ENCODE results near the gene ATP6V1F.

ATP6V1F gene

GRCh38 chr7:128879939-128880746, 17.5 kb downstream of the ATP6V1F start:
- TF ChIP-seq EZH2phosphoT487 (IDR thresholded peaks at IDR 0.05; ENCODE audit: low read depth), result no peak
- TF ChIP-seq, protein P1, sequence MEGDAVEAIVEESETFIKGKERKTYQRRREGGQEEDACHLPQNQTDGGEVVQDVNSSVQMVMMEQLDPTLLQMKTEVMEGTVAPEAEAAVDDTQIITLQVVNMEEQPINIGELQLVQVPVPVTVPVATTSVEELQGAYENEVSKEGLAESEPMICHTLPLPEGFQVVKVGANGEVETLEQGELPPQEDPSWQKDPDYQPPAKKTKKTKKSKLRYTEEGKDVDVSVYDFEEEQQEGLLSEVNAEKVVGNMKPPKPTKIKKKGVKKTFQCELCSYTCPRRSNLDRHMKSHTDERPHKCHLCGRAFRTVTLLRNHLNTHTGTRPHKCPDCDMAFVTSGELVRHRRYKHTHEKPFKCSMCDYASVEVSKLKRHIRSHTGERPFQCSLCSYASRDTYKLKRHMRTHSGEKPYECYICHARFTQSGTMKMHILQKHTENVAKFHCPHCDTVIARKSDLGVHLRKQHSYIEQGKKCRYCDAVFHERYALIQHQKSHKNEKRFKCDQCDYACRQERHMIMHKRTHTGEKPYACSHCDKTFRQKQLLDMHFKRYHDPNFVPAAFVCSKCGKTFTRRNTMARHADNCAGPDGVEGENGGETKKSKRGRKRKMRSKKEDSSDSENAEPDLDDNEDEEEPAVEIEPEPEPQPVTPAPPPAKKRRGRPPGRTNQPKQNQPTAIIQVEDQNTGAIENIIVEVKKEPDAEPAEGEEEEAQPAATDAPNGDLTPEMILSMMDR (IDR thresholded peaks at IDR 0.05; ENCODE audit: low read depth, low read length), result 0 out of 2 replicates have a peak, but pooled peaks have one; percentile 6
- Histone ChIP-seq H3K4me1 (ENCODE audit: low read length) (peaks cover 8% of the 10 kb centered on the region; the same call in 1 of the 2 replicates), H2AFZ (ENCODE audit: low read depth, low read length) (no peak overlapping the region), H3K27me3 (ENCODE audit: low read depth, low read length) (no peaks in the 10 kb centered on the region), H3K79me2 (ENCODE audit: low read length) (no peaks in the 10 kb centered on the region), H4K20me1 (ENCODE audit: insufficient read depth, low read length) (no peaks in the 10 kb centered on the region), H3K36me3 (replicated peaks; ENCODE audit: low read depth, low read length) (no peaks in the 10 kb centered on the region), H3K9ac (ENCODE audit: low read length) (no peak overlapping the region), H3K27ac (ENCODE audit: low read length) (no peak overlapping the region), H3K4me3 (ENCODE audit: low read length) (no peak overlapping the region), H3K9me3 (ENCODE audit: insufficient read depth, low read length) (no peaks in the 10 kb centered on the region), H3K4me2 (ENCODE audit: low read length) (no peak overlapping the region)

DNA sequence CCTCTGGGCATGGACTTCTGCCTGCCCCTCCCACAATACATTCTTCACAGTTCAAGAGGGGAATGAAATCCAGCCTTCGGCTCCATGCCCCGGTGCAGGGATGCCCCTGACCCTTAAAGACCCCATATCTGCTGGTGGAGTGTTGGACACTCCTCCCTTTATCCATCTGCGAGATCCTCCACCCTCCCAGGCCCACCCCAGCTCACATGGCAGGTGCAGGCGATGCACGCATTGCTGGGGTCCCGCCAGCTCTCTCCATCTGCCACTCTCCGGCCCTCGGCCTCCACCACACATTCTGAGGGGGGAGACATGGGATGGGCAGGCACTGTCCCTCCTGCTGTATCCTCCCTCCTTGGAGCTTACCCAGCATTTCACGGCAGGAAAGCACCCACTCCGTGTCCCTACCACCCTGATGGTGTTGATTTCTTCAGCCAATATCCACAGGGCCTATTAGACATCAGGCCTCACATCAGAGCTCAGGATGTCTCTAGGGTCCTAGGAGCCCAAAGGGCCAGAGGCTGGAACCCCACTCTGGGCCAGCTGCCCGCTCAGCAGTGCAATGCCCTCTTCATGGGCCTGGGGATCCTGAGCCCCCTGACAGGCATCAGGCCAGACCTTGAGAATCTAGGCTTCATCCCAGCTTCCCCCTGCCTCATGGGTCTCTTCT, 18.3 kb downstream of the ATP6V1F start:
- no peaks in the 10 kb centered on the region for H3K9me3 ChIP-seq (ENCODE audit: insufficient read depth, low read length)
- H3K79me2 ChIP-seq (ENCODE audit: low read length), result no peaks in the 10 kb centered on the region
- H4K20me1 ChIP-seq (ENCODE audit: insufficient read depth, low read length), result no peaks in the 10 kb centered on the region
- H3K9ac ChIP-seq (ENCODE audit: low read length), result no peak overlapping the region
- H3K4me2 ChIP-seq (ENCODE audit: low read length), result no peak overlapping the region
- no peaks in the 10 kb centered on the region for H3K36me3 ChIP-seq (replicated peaks; ENCODE audit: low read depth, low read length)
- H3K27me3 ChIP-seq (ENCODE audit: low read depth, low read length), result no peaks in the 10 kb centered on the region
- no peak for TF ChIP-seq EZH2phosphoT487 (IDR thresholded peaks at IDR 0.05; ENCODE audit: low read depth)
- TF ChIP-seq, protein P1 (IDR thresholded peaks at IDR 0.05; ENCODE audit: low read depth, low read length), result no peak
- H3K27ac ChIP-seq (ENCODE audit: low read length), result no peak overlapping the region
- peaks cover 8% of the 10 kb centered on the region; the same call in 1 of the 2 replicates for H3K4me1 ChIP-seq (ENCODE audit: low read length)
- H2AFZ ChIP-seq (ENCODE audit: low read depth, low read length), result no peak overlapping the region
- H3K4me3 ChIP-seq (ENCODE audit: low read length), result no peak overlapping the region

DNA sequence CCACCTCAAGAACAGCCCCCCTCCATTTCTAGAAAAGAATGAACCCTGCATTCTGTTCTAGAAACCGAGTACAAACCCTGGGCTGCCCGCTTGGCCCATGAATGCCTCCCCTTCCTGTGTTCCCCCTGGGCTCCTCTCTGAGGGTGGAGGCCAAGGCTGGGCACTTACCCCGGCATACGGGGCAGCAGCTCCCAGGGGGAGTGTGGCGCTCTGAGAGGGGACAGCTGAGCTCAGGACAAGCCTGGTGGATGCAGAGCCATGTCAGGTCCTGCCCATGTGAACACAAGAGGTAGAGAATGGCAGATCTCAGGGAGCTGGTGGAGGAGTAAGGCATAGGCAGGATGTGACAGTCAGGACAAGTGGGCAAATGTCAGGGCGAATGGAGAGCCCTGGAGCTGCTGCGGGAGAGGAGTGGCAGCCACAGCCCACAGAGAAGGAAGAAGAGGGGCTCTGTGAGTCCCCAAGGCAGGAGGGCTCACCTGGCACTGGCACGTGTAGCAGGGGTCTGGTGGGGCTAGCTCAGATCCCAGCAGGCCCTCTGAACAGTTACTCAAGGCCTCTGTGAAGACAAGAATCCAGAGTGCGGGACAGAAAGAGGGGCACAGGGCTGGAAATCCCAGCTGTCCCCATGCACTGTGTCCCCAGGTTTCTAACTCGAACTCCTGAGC, 18.9 kb downstream of the ATP6V1F start:
- Histone ChIP-seq H3K79me2 (ENCODE audit: low read length) (no peaks in the 10 kb centered on the region), H3K4me2 (ENCODE audit: low read length) (no peak overlapping the region), H3K9me3 (ENCODE audit: insufficient read depth, low read length) (no peaks in the 10 kb centered on the region), H3K27ac (ENCODE audit: low read length) (no peak overlapping the region), H3K4me3 (ENCODE audit: low read length) (no peak overlapping the region), H3K4me1 (ENCODE audit: low read length) (peaks cover 8% of the 10 kb centered on the region; the same call in 1 of the 2 replicates), H3K36me3 (replicated peaks; ENCODE audit: low read depth, low read length) (no peaks in the 10 kb centered on the region), H3K9ac (ENCODE audit: low read length) (no peak overlapping the region), H3K27me3 (ENCODE audit: low read depth, low read length) (no peaks in the 10 kb centered on the region), H2AFZ (ENCODE audit: low read depth, low read length) (no peak overlapping the region), H4K20me1 (ENCODE audit: insufficient read depth, low read length) (no peaks in the 10 kb centered on the region)
- TF ChIP-seq, protein P1 (IDR thresholded peaks at IDR 0.05; ENCODE audit: low read depth, low read length), result no peak
- no peak for TF ChIP-seq EZH2phosphoT487 (IDR thresholded peaks at IDR 0.05; ENCODE audit: low read depth)

DNA sequence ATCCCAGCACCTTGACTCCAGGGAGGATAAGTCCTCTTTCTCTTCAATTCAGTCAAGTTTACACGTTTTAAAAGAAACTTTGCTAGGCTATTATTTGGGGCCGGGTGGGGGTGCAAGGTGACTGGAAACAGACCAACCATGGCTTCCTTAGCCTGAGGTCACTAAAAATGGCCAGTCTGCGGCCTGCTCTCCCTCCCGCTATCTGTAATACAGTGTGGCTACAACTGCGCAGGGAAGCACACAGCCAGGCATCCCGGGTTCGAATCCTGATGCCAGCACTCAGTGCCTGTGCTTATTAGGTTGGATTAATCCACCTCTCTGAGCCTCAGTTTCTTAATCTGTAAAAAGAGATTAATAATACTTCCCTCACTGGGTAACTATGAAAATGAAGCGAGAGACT, 19.5 kb downstream of the ATP6V1F start:
- Histone ChIP-seq H3K36me3 (replicated peaks; ENCODE audit: low read depth, low read length) (no peaks in the 10 kb centered on the region), H3K4me3 (ENCODE audit: low read length) (no peak overlapping the region), H3K4me1 (ENCODE audit: low read length) (peaks cover 8% of the 10 kb centered on the region; the same call in 1 of the 2 replicates), H3K4me2 (ENCODE audit: low read length) (no peak overlapping the region), H3K27ac (ENCODE audit: low read length) (no peak overlapping the region), H3K9ac (ENCODE audit: low read length) (no peak overlapping the region), H3K79me2 (ENCODE audit: low read length) (no peaks in the 10 kb centered on the region), H2AFZ (ENCODE audit: low read depth, low read length) (no peak overlapping the region), H3K27me3 (ENCODE audit: low read depth, low read length) (no peaks in the 10 kb centered on the region), H4K20me1 (ENCODE audit: insufficient read depth, low read length) (no peaks in the 10 kb centered on the region), H3K9me3 (ENCODE audit: insufficient read depth, low read length) (no peaks in the 10 kb centered on the region)
- TF ChIP-seq, protein P1 (IDR thresholded peaks at IDR 0.05; ENCODE audit: low read depth, low read length), result no peak
- no peak for TF ChIP-seq EZH2phosphoT487 (IDR thresholded peaks at IDR 0.05; ENCODE audit: low read depth)
